Loucy (cell line): ENCODE results near the gene DNAJB8.
A peak's percentile ranks its signal among the peaks of the same experiment; 100 is the strongest.

Source experiments
- H2AFZ ChIP-seq: fragments of 200-600 bp; sonication (generic); 2 replicates; pipeline ENCODE4 v1.6.0; 2016; ENCODE audit warnings: antibody characterized with exemption, mild to moderate bottlenecking, low read length, moderate library complexity
- H3F3A ChIP-seq: fragments of 200-600 bp; 2 replicates; pipeline ENCODE4 v1.6.0; 2016; ENCODE audit warnings: antibody characterized with exemption, low read depth, mild to moderate bottlenecking
- H3K27me3 ChIP-seq: fragments of 200-600 bp; sonication (generic); 2 replicates; pipeline ENCODE4 v1.6.1; 2014; ENCODE audit warnings: low read length, mild to moderate bottlenecking; ENCODE audit not compliant: insufficient read depth, poor library complexity, severe bottlenecking
- H3K36me3 ChIP-seq: fragments of 200-600 bp; sonication (generic); 2 replicates; pipeline ENCODE4 v1.6.1; 2016; ENCODE audit warnings: low read length; ENCODE audit not compliant: insufficient read depth
- H3K4me1 ChIP-seq: fragments of 200-600 bp; sonication (generic); 2 replicates; pipeline ENCODE4 v1.5.1; 2014; ENCODE audit warnings: low read length, mild to moderate bottlenecking; ENCODE audit not compliant: insufficient read depth, poor library complexity, severe bottlenecking
- H3K4me2 ChIP-seq: fragments of 200-600 bp; sonication (generic); 2 replicates; pipeline ENCODE4 v1.6.0; 2014; ENCODE audit warnings: antibody characterized with exemption, low read length, low read depth, mild to moderate bottlenecking; ENCODE audit not compliant: poor library complexity, severe bottlenecking
- H3K4me3 ChIP-seq: fragments of 200-600 bp; sonication (generic); 2 replicates; pipeline ENCODE4 v1.5.1; 2014; ENCODE audit warnings: low read length, mild to moderate bottlenecking, mixed read lengths; ENCODE audit not compliant: poor library complexity, severe bottlenecking
- H3K79me2 ChIP-seq: fragments of 200-600 bp; sonication (generic); 2 replicates; pipeline ENCODE4 v1.6.1; 2014; ENCODE audit warnings: low read length; ENCODE audit not compliant: insufficient read depth
- H3K9ac ChIP-seq: fragments of 200-600 bp; sonication (generic); 2 replicates; pipeline ENCODE4 v1.6.0; 2014; ENCODE audit warnings: mild to moderate bottlenecking, low read depth, low read length, moderate library complexity; ENCODE audit not compliant: poor library complexity, severe bottlenecking
- H3K9me2 ChIP-seq: fragments of 200-600 bp; sonication (generic); replicated peaks from 2 replicates; pipeline ENCODE4 v1.6.1; 2016; ENCODE audit warnings: low read depth, low read length, mixed read lengths
- H3K9me3 ChIP-seq: fragments of 200-600 bp; sonication (generic); 2 replicates; pipeline ENCODE4 v1.6.1; 2014; ENCODE audit warnings: mild to moderate bottlenecking, antibody characterized with exemption, low read length, low read depth; ENCODE audit not compliant: insufficient read depth
- H4K20me1 ChIP-seq: fragments of 200-600 bp; sonication (generic); 2 replicates; pipeline ENCODE4 v1.6.0; 2014; ENCODE audit warnings: antibody characterized with exemption, low read length, mild to moderate bottlenecking; ENCODE audit not compliant: insufficient read depth, poor library complexity, severe bottlenecking
- CTCF ChIP-seq: fragments of 200-600 bp; sonication (generic); conservative IDR thresholded peaks from 2 replicates; pipeline ENCODE4 v1.5.1; 2014; ENCODE audit warnings: mild to moderate bottlenecking, antibody characterized with exemption, low read length
- EZH2phosphoT487 ChIP-seq: fragments of 200-600 bp; IDR thresholded peaks from 2 replicates; pipeline ENCODE4 v1.6.1; 2018; ENCODE audit warnings: antibody characterized with exemption, mild to moderate bottlenecking, moderate library complexity, borderline replicate concordance

The DNAJB8 gene

GRCh38 chr3:128481438-128481942, 14.8 kb upstream of the DNAJB8 start:
- Histone ChIP-seq H4K20me1 (no peaks in the 10 kb centered on the region), H3K4me2 (peak overlapping the region; percentile 94), H3K4me1 (peaks cover 51% of the 10 kb centered on the region), H3K36me3 (peaks cover 8% of the 10 kb centered on the region; the same call in 1 of the 2 replicates), H3K9me3 (no peaks in the 10 kb centered on the region), H2AFZ (no peak overlapping the region), H3K79me2 (peaks cover 54% of the 10 kb centered on the region), H3K4me3 (peak overlapping the region; percentile 85), H3F3A (peaks cover 15% of the 10 kb centered on the region), H3K27me3 (no peaks in the 10 kb centered on the region), H3K9me2 (no peaks in the 10 kb centered on the region), H3K9ac (peak overlapping the region; percentile 98)
- TF ChIP-seq EZH2phosphoT487, result no peak
- TF ChIP-seq CTCF, result no peak

- peaks cover 15% of the 10 kb centered on the region for H3F3A ChIP-seq
Observed at GRCh38 chr3:128480717-128481437, 14.2 kb upstream of the DNAJB8 start.

GRCh38 chr3:128480278-128480677, 13.6 kb upstream of the DNAJB8 start:
- Histone ChIP-seq H4K20me1 (no peaks in the 10 kb centered on the region), H3K9ac (no peak overlapping the region), H3K79me2 (peaks cover 42% of the 10 kb centered on the region), H3K36me3 (peaks cover 8% of the 10 kb centered on the region; the same call in 1 of the 2 replicates), H3K4me1 (peaks cover 40% of the 10 kb centered on the region), H3K27me3 (no peaks in the 10 kb centered on the region), H3F3A (peaks cover 15% of the 10 kb centered on the region), H3K9me2 (no peaks in the 10 kb centered on the region), H2AFZ (no peak overlapping the region), H3K4me3 (no peak overlapping the region), H3K9me3 (no peaks in the 10 kb centered on the region), H3K4me2 (peak overlapping the region; percentile 29)
- TF ChIP-seq CTCF (no peak), EZH2phosphoT487 (no peak)

More at GRCh38 chr3:128480717-128481437, 14.2 kb upstream of the DNAJB8 start:
- Histone ChIP-seq H3K9me3 (no peaks in the 10 kb centered on the region), H3K9ac (peak overlapping the region; percentile 98), H3K79me2 (peaks cover 48% of the 10 kb centered on the region), H3K36me3 (peaks cover 8% of the 10 kb centered on the region; the same call in 1 of the 2 replicates), H3K4me2 (peak overlapping the region; percentile 94), H3K9me2 (no peaks in the 10 kb centered on the region), H3K4me1 (peaks cover 46% of the 10 kb centered on the region), H4K20me1 (no peaks in the 10 kb centered on the region), H2AFZ (no peak overlapping the region), H3K27me3 (no peaks in the 10 kb centered on the region), H3K4me3 (peak overlapping the region; percentile 85)
- TF ChIP-seq CTCF, result no peak
- TF ChIP-seq EZH2phosphoT487, result no peak
